KMS-11 (cell line): ENCODE data around the gene PRR9.
"Not testable (repeated sequence)": the region's sequence is repeated elsewhere in the genome, so short reads cannot be mapped to it uniquely, and the experiment has no call there.

Experiments used
- H2AFZ ChIP-seq: fragments of 200-600 bp; sonication (generic); 2 replicates; pipeline ENCODE4 v1.6.1; 2016; ENCODE audit warnings: antibody characterized with exemption, mixed run types, low read depth
- H3K27ac ChIP-seq: fragments of 200-600 bp; sonication (generic); 2 replicates; pipeline ENCODE4 v1.6.1; 2016; ENCODE audit warnings: mild to moderate bottlenecking, mixed run types
- H3K27me3 ChIP-seq: fragments of 200-600 bp; sonication (generic); 2 replicates; pipeline ENCODE4 v1.6.1; 2017; ENCODE audit warnings: mild to moderate bottlenecking, low read depth, mixed run types, moderate library complexity; ENCODE audit not compliant: insufficient read depth
- H3K36me3 ChIP-seq: fragments of 200-600 bp; sonication (generic); 2 replicates; pipeline ENCODE4 v1.6.1; 2017; ENCODE audit warnings: mild to moderate bottlenecking, mixed run types; ENCODE audit not compliant: insufficient read depth
- H3K4me1 ChIP-seq: fragments of 200-600 bp; sonication (generic); 2 replicates; pipeline ENCODE4 v1.6.1; 2016; ENCODE audit warnings: mild to moderate bottlenecking, low read depth, mixed run types; ENCODE audit not compliant: poor library complexity, severe bottlenecking
- H3K4me2 ChIP-seq: fragments of 200-600 bp; sonication (generic); 2 replicates; pipeline ENCODE4 v1.7.0; 2016; ENCODE audit warnings: mild to moderate bottlenecking, mixed run types
- H3K4me3 ChIP-seq: fragments of 200-600 bp; sonication (generic); IDR thresholded peaks from 2 replicates; pipeline ENCODE4 v1.6.1; 2017; ENCODE audit warnings: low read depth, low read length, mixed read lengths; ENCODE audit not compliant: insufficient read depth
- H3K79me2 ChIP-seq: fragments of 200-600 bp; sonication (generic); 2 replicates; pipeline ENCODE4 v1.6.1; 2016; ENCODE audit warnings: low read depth, mixed run types; ENCODE audit not compliant: insufficient read depth
- H3K9ac ChIP-seq: fragments of 200-600 bp; sonication (generic); 2 replicates; pipeline ENCODE4 v1.6.1; 2016; ENCODE audit warnings: mild to moderate bottlenecking, mixed run types
- H4K20me1 ChIP-seq: fragments of 200-600 bp; sonication (generic); 2 replicates; pipeline ENCODE4 v1.6.1; 2016; ENCODE audit warnings: mild to moderate bottlenecking, mixed run types; ENCODE audit not compliant: insufficient read depth
- TF ChIP-seq, protein P1 (sequence below): fragments of 200-600 bp; sonication (generic); conservative IDR thresholded peaks from 2 replicates; pipeline ENCODE4 v1.6.1; 2017; ENCODE audit warnings: low read depth, mild to moderate bottlenecking, antibody characterized with exemption, low read length, moderate library complexity, mixed read lengths

PRR9 gene

DNA sequence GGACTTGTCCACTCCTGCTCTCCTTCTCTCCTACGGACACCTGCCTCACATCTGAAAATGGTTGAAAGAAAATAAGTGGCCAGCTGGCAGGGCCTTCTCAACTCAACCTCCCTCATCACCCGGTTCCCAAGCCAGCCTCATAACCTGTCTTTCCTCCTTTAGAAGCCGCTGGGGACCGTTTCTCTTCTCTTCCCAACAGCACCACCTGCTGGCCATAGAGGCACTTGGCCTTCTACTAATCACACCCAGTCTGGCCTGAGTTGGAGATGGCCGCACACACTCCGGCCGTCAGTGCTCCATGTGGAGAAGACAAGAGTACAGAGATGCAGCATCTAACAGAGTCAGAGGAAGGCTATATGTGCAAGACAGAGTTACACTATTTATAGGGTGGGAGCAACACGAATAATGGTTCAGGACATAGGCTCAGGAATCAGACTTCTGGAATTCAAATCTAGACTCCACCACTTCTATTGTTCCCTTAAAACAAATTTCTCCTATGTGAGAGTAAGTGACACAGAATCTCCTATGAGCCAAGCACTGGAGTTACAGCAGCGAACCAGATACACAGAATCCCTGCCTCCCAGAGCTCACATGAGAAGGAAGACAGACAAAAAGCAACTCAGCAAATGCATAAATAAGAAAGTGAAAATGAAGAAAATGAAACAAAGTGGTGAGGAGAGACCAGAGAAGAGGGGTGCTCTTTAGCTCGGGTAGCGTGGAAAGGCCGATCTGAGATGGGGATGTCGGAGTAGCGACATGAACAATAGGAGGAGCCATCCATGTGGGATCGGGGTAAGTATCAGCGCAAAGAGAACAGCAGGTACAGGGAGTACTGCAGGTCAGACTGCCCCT lies 5.9 kb downstream of the PRR9 start:
- not testable (repeated sequence) for H3K27me3 ChIP-seq, H3K27ac ChIP-seq, H4K20me1 ChIP-seq, H3K79me2 ChIP-seq, H3K36me3 ChIP-seq, H3K4me1 ChIP-seq
- Histone ChIP-seq H3K9ac (peak overlapping the region; percentile 29; the same call in 1 of the 2 replicates), H2AFZ (peak overlapping the region; percentile 83), H3K4me3 (peak overlapping the region; percentile 97), H3K4me2 (peak overlapping the region; percentile 65)
- TF ChIP-seq, protein P1, sequence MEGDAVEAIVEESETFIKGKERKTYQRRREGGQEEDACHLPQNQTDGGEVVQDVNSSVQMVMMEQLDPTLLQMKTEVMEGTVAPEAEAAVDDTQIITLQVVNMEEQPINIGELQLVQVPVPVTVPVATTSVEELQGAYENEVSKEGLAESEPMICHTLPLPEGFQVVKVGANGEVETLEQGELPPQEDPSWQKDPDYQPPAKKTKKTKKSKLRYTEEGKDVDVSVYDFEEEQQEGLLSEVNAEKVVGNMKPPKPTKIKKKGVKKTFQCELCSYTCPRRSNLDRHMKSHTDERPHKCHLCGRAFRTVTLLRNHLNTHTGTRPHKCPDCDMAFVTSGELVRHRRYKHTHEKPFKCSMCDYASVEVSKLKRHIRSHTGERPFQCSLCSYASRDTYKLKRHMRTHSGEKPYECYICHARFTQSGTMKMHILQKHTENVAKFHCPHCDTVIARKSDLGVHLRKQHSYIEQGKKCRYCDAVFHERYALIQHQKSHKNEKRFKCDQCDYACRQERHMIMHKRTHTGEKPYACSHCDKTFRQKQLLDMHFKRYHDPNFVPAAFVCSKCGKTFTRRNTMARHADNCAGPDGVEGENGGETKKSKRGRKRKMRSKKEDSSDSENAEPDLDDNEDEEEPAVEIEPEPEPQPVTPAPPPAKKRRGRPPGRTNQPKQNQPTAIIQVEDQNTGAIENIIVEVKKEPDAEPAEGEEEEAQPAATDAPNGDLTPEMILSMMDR = peak; percentile 99

DNA sequence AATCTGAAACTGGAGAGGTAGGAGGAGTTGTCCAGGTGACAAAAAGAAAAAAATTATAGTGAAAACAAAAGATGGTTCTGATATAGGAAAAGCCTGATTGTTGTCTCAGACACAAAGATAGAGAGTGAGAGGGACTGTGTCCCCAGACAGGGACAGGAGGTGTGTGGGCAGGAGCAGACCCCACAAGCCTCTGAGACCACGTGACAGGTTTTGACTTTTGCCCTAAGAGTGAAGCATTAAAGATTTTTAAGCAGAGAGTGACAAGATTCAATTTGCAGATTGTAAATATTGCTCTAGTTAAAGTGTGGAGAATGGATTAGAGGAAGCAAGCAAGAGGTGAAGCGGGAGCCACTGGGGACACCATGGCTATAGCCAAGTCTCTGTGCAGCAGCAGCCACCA lies 10.4 kb downstream of the PRR9 start:
- Histone ChIP-seq H3K36me3 (no peaks in the 10 kb centered on the region), H3K27ac (no peak overlapping the region), H3K4me2 (no peak overlapping the region), H3K79me2 (no peaks in the 10 kb centered on the region), H4K20me1 (no peaks in the 10 kb centered on the region), H2AFZ (no peak overlapping the region), H3K4me1 (peaks cover 10% of the 10 kb centered on the region), H3K9ac (no peak overlapping the region), H3K4me3 (no peak overlapping the region), H3K27me3 (no peaks in the 10 kb centered on the region)
- TF ChIP-seq, protein P1 = no peak

DNA sequence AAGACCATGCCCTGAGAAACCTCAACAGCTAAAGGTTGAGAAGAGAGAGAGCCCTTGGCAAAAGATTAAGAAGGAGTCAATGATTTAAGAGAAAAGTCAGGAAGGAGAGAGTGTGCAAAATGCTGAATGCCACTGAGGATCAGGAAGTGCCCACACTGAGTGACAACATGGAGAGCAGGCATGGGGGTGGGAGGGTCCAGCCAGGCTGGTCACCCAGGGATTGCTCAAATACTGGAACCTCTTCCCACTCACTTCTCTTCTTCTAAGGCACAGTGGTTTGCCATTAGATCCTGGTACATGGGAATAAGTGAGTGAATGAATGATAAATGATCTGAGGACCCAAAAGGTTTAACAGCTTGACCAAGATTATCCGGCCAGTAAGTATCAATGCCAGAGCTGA lies 11.1 kb downstream of the PRR9 start:
- Histone ChIP-seq H3K27me3 (no peaks in the 10 kb centered on the region), H3K36me3 (no peaks in the 10 kb centered on the region), H4K20me1 (no peaks in the 10 kb centered on the region), H3K4me1 (peaks cover 15% of the 10 kb centered on the region), H3K27ac (no peak overlapping the region), H2AFZ (no peak overlapping the region), H3K79me2 (no peaks in the 10 kb centered on the region), H3K9ac (no peak overlapping the region), H3K4me3 (no peak overlapping the region), H3K4me2 (no peak overlapping the region)
- TF ChIP-seq, protein P1 = no peak

DNA sequence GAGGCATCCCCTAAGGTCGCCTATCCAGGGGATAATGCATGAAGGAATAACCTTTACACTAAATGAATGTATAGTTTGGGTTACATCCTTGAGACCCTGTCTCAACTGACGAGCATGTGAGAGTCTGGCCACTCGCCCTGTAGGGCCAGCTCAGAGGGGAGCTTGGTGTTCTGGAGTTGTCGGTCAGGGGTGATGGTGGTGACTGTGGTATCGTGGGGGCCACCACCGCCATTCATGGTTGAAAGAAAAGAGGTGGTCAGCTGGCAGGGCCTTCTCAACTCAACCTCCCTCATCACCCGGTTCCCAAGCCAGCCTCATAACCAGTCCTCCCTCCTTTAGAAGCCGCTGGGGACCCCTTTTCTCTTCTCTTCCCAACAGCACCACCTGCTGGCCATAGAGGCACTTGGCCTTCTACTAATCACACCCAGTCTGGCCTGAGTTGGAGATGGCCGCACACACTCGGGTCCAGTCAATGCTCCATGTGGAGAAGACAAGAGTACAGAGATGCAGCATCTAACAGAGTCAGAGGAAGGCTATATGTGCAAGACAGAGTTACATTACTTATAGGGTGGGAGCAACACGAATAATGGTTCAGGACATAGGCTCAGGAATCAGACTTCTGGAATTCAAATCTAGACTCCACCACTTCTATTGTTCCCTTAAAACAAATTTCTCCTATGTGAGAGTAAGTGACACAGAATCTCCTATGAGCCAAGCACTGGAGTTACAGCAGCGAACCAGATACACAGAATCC lies 11.9 kb downstream of the PRR9 start:
- TF ChIP-seq, protein P1 = peak; percentile 93
- H4K20me1 ChIP-seq, H3K4me3 ChIP-seq, H3K79me2 ChIP-seq, H2AFZ ChIP-seq, H3K4me2 ChIP-seq, H3K27ac ChIP-seq, H3K9ac ChIP-seq, H3K27me3 ChIP-seq, H3K36me3 ChIP-seq: not testable (repeated sequence)
- peaks cover 15% of the 10 kb centered on the region for H3K4me1 ChIP-seq
